ENCODE measurements around the gene MAML3. TPM values are rescaled to one million over a fixed set of nuclear protein-coding genes. Genes with fewer than 3 reads are reported as not detected.

Gene MAML3
- total RNA-seq, 2 donors from 2014 or later: 6.3 to 6.5 TPM

- intact Hi-C loops (cut with DNase I): no loop called here
- DNase-seq (ENCODE audit: low spot score): no peak
Observed at GRCh38 chr4:140135529-140136088, 18.4 kb downstream of the MAML3 start.

- intact Hi-C loops (cut with DNase I): no loop called here
- no peak for DNase-seq (ENCODE audit: low spot score)
Observed at GRCh38 chr4:140134746-140135425, 19.1 kb downstream of the MAML3 start.

- intact Hi-C loops (cut with DNase I): no loop called here
- DNase-seq (ENCODE audit: low spot score): no peak
Observed at GRCh38 chr4:140133576-140133975, 20.4 kb downstream of the MAML3 start.

DNA sequence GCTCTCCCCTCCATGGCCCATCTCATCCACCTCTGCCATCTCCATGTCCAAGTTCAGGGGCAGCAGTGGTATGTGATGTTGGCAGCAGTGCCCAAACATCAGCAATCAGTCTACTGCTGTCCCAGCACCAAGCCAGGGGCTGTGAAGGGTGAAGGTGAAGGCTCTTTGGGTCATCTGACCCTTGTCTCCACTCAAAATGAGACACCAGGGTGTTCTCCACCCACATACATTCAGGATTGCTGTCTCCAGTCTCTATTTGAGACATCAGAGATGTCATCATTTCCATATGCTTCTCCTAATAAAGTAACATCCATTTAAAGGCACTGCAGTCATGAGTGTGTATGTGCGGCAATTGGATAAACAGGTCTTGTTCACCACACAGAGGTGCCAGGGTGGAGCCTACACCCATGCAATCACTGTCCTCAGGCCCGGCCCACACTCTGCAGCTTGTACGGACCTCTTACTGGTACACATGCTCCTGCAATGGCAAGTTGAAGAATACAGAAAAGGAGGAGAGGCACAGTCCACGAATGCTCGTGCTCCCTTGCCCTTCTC is 22.2 kb downstream of the MAML3 start:
- intact Hi-C loops (cut with DNase I): no loop called here
- DNase-seq (ENCODE audit: low spot score): no peak

GRCh38 chr4:140130677-140131076 is 23.3 kb downstream of the MAML3 start:
- intact Hi-C loops (cut with DNase I): no loop called here
- no peak for DNase-seq (ENCODE audit: low spot score)

- intact Hi-C loops (cut with DNase I): no loop called here
- no peak for DNase-seq (ENCODE audit: low spot score)
Observed at GRCh38 chr4:140127422-140127821, 26.6 kb downstream of the MAML3 start.

GRCh38 chr4:140126261-140126660 is 27.7 kb downstream of the MAML3 start:
- intact Hi-C loops (cut with DNase I): no loop called here

DNA sequence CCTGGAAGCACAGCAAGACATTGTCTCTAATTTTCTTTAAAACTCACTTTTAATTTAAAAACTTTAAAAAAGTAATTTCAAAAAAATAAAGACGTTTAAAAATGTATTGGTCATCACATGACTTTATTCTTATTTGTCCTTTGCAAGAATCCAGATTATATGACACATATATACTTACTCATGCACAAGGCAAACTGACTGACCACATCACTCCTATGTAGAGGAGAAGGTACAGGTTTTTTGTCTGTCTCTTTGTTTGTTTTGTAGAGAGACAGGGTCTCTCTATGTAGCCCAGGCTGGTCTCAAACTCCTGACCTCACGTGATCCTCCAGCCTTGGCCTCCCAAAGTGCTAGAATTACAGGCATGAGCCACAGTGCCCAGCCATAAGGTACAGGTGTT is 28.6 kb downstream of the MAML3 start:
- no peak for DNase-seq (ENCODE audit: low spot score)
- intact Hi-C loops (cut with DNase I): no loop called here

More at GRCh38 chr4:140126261-140126660, 27.7 kb downstream of the MAML3 start:
- no peak for DNase-seq (ENCODE audit: low spot score)

DNA sequence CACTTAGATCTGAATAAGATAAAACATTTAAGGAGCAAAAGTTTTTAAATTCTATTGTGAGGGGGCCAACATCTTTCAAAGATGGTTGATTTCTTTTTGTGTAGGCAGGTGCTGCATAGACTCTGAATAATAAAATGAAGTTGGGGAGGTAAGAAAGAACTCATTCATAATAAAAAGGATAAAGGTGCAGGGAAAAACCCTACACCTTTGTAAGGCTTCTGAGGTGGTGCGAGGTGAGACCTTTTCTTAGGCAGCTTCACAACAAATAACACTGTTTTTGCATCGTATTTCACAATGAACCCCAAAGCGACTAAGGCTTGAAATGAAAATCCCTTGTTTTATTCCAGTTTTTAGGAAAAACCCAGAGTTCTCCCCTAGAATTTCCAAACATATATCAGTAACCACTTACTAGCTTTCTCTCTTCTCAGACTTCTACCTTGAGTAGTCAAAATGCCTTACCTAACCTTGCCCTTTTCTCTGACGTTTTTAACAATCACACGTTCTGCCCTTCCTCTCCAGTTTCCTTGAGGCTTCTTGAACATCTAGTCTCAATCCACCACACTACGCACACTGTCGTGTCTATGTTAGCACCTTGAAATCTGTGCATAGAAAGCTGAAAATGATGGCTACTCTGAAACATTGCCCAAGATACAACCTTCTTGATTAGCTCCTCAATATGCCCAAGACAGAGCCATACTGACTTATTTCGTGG is 30.2 kb downstream of the MAML3 start:
- intact Hi-C loops (cut with DNase I): no loop called here
- no peak for DNase-seq (ENCODE audit: low spot score)

DNA sequence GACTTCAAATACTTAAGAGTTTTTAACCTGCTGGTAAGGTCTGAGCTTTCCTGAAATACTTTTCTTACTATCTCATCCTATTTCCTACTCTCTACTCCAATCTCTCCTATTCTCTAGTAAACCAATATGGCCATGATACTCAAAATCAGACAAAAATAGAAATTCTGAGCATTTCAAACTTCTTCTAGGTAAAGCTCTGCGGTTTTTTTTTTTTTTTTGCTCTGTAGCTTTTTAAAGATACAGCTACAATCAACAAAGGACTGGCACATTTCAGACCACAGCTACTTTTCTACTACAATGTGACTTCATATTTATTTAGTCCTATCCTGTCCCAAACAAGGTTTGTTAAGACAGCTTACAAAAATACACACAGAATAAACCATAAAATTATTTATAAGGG is 31.1 kb downstream of the MAML3 start:
- DNase-seq (ENCODE audit: low spot score): no peak
- intact Hi-C loops (cut with DNase I): no loop called here

GRCh38 chr4:140121646-140122045 is 32.3 kb downstream of the MAML3 start:
- DNase-seq (ENCODE audit: low spot score): no peak
- intact Hi-C loops (cut with DNase I): no loop called here

DNA sequence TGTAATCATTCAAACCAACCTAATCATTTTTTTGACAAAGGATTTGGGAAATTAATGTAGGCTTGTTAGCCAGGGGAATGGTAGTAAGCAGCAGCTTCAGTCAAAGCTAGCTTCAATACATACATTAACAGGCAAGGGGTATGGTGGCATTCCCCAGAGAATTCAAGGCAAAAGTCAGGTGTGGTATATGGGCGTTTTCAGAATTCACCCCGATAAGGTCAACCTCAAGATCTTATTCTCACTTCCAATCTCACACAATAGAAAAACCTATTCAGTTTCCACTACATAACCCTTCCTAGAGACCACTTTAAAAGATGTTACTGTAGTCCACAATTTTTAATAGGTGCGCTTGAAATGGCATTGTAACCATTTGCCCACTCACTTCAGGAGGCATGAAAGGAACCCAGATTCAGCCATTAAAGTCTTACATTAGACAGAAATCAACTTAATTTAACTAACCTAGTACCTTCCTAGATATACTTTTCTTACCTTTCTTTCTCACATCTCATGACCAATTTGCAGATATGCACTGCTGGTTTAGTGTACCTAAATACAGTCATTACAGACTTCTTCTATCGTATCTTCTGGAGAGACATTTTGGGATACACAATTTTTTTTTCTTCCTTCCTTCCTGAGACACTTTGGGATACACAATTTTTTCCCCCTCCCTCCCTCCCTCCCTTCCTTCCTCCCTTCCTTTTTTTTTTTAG is 34.9 kb downstream of the MAML3 start:
- intact Hi-C loops (cut with DNase I): no loop called here
- no peak for DNase-seq (ENCODE audit: low spot score)

DNA sequence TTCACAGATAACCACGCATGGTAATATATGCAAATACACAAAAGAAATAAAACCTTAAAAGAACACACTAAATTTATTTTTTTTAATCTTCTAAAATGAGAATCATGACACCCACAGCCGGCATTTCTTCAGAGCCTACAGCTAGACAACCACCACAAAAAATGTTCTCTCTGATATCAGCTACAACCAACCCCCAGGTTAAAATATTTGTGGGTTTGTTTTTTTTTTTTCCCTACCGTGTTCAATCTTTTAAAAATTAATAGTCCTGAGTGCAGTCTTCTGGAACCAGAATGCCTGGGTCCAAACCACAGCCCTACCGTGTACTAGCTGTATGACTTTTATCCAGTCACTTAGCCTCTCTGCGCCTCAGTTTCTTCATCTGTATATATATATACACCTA is 36.0 kb downstream of the MAML3 start:
- DNase-seq (ENCODE audit: low spot score): no peak
- intact Hi-C loops (cut with DNase I): no loop called here

DNA sequence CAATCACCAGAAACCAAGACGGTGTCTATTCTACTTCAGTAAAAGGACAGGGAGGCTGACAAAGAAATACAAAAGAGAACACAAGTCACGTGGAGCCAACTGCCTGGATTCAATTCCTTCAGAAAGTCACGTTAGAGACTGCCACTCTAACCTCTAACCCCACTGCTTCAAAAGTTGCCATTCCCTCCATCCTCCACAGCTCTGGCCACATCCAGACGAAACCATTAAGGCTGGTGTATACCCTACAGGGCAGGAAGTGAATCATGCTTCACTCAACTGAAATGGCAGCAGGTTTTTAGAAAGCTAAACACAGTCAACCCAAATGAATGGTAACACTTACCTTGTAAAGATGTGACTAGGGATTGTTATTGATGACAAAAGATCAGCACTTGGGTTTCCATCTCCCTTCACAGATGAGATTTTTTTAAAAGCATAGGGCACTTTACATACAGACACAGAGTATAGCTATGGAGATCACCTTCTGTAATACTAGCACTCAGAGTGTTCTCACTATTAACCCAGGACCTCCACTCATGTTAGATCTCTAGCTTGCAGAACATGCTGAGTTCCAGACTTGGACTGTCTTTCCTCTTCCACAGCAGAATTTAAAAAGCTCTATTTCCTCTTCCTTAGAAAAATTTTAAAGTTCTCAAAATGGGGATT is 37.4 kb downstream of the MAML3 start:
- intact Hi-C loops (cut with DNase I): no loop called here

GRCh38 chr4:140115140-140115539 is 38.8 kb downstream of the MAML3 start:
- DNase-seq (ENCODE audit: low spot score): no peak
- intact Hi-C loops (cut with DNase I): no loop called here

More for the DNA sequence above, 37.4 kb downstream of the MAML3 start:
- no peak for DNase-seq (ENCODE audit: low spot score)

DNA sequence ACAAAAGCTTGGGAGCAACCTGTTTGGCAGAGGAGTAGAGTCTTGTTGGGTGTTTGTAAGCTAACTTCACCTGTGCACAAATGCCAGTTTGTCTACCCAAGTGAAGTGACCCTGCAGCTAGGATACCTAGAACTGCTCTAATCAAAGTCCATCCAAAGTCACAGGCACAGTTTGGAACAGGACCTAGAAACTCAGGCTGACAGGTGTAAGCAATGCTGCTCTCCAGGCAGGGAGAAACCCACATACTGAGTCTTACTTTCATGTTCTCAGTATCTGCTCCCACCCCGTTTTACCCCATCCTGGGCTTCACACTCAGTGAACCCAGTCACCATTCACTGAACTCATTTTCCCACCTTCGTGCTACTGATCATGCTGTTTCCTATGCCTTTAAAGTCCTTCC is 40.3 kb downstream of the MAML3 start:
- intact Hi-C loops (cut with DNase I): no loop called here
- no peak for DNase-seq (ENCODE audit: low spot score)

GRCh38 chr4:140112576-140112975 is 41.4 kb downstream of the MAML3 start:
- no peak for DNase-seq (ENCODE audit: low spot score)
- intact Hi-C loops (cut with DNase I): no loop called here

DNA sequence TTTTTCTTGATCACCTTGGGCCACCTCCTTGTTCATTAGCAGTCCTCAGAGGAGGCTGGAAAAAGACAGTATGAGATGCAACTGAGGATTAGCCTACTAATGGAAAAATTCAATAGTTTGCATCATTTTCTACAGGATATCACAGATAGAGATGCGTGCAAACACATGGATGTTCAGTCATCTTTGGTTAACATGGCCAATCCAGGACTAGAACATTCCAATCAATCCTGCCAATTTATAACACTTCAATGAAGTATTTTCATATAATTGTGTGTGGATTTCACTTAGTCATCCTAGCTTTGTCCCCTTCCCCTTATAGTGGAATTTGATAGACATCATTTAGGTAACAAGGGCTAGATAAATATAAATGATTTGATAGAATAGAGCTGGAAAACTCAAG is 42.7 kb downstream of the MAML3 start:
- intact Hi-C loops (cut with DNase I): no loop called here
- DNase-seq (ENCODE audit: low spot score): no peak

GRCh38 chr4:140110542-140111215 is 43.3 kb downstream of the MAML3 start:
- intact Hi-C loops (cut with DNase I): no loop called here
- no peak for DNase-seq (ENCODE audit: low spot score)

Data from posterior vena cava (tissue), 2 donors.